Testis (tissue), 2 donors: Measurements from ENCODE around the gene EXOG.

ENCODE experiments used
- POLR2A ChIP-seq: fragments of 450-650 bp; IDR thresholded peaks from one replicate; pipeline ENCODE4 v1.6.1; 2017; ENCODE audit warnings: antibody characterized with exemption, mild to moderate bottlenecking, moderate library complexity
- TF ChIP-seq, protein P1 (sequence below), 3 experiments: fragments of 450-650 bp in 2 of 3; fragments of 200-600 bp in 1 of 3; sonication (generic) in 1 of 3; IDR thresholded peaks; one replicate each; pipeline ENCODE4 v1.5.1; 2016 to 2019; ENCODE audit warnings: antibody characterized with exemption in 3 of 3, mild to moderate bottlenecking in 2 of 3, moderate library complexity in 1 of 3

DNA sequence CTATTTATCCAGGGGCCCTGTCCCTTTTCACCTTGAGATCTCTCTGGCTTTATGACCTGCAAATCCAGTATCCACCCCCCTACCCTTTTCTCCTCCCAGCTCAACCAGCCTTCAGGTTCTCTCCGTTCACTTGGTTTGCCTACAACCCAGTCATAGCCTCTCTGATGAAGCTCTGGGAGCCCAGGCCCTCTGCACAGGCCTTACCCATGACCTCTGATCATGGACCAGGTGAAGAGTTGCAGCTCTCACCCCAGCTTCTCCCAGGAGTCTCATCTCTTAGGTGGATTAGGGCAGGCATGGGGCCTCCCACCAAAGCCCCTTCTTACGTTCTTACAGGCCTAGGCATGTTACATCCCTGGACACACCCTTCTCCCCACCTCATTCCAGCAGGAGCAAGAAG, 59.8 kb downstream of the EXOG start:
- TF ChIP-seq, protein P1, sequence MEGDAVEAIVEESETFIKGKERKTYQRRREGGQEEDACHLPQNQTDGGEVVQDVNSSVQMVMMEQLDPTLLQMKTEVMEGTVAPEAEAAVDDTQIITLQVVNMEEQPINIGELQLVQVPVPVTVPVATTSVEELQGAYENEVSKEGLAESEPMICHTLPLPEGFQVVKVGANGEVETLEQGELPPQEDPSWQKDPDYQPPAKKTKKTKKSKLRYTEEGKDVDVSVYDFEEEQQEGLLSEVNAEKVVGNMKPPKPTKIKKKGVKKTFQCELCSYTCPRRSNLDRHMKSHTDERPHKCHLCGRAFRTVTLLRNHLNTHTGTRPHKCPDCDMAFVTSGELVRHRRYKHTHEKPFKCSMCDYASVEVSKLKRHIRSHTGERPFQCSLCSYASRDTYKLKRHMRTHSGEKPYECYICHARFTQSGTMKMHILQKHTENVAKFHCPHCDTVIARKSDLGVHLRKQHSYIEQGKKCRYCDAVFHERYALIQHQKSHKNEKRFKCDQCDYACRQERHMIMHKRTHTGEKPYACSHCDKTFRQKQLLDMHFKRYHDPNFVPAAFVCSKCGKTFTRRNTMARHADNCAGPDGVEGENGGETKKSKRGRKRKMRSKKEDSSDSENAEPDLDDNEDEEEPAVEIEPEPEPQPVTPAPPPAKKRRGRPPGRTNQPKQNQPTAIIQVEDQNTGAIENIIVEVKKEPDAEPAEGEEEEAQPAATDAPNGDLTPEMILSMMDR (IDR thresholded peaks at IDR 0.05): no peak
- TF ChIP-seq POLR2A: no peak
